ENCODE measurements around the gene MRPS35.

- TF ChIP-seq CTCF (IDR thresholded peaks at IDR 0.05) = no peak
- no peak for TF ChIP-seq POLR2A (IDR thresholded peaks at IDR 0.05)
Measured at GRCh38 chr12:27797301-27798025, 86.8 kb downstream of the MRPS35 start.
